Measurements from ENCODE around the gene SH3BP2. TPM values are rescaled to one million over a fixed set of nuclear protein-coding genes. Genes with fewer than 3 reads are reported as not detected.
"Not testable (repeated sequence)": the region's sequence is repeated elsewhere in the genome, so short reads cannot be mapped to it uniquely, and the experiment has no call there.

Gene SH3BP2
- total RNA-seq, 2 donors from 2014 or later: 20.1 to 25.2 TPM

DNA sequence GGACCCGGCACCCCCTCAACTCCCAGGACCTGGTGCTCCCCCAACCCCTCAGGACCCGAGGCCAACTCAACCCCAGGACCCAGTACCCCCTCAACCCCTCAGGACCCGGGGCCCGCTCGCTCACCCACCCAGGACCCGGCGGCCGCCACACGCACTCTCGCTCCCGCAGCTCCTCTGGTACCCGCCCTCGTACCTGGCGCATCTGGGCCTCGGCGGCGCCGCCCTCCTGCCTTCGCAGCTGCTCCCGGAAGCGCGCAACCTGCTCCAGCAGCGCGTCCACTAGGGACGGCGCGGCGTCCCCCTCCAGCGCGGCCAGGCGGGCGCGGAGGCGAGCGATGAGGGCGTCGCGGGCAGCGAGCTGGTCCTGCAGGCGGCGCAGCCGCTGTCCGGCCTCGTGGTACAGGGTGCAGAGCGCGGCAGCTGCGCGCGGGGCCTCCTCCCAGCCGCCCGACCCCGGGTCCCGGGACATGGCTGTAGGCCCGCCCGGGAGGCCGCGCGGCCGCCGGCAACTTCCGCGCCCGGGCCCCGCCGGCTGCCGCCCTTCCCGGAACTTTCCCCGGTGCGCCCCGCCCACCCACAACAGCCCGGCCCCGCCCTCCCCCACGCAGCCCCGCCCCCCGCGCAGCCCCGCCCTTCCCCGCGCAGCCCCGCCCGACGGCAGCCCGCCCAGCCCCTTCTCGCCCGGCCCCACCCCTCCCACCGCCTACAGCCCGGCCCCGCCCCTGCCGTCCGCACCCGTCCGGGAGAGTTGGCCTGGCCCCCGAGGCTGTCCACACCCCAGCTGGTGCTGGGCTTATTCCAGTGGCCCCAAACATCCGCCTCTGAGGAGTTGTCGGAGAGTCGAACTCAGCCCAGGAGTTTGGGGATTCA, 36.8 kb upstream of the SH3BP2 start, which contains the start of gene TNIP2:
TNIP2 (minus strand) TSS at position 516 of the 870 bp plus-strand sequence; CDS start at position 469, 47 bp downstream.
- peak; percentile 91 for DNase-seq (ENCODE audit: low spot score)
- Histone ChIP-seq H3K9me3 (no peaks in the 10 kb centered on the region), H3K36me3 (no peaks in the 10 kb centered on the region), H3K27me3 (no peaks in the 10 kb centered on the region), H3K4me3 (peak within 1 kb of the TSS; percentile 64 to 86), H3K4me1 (peaks cover 0 to 28% of the 10 kb centered on the region in 2 donors), H3K27ac (peak within 1 kb of the TSS; percentile 79 to 83)
- TF ChIP-seq, protein P1, sequence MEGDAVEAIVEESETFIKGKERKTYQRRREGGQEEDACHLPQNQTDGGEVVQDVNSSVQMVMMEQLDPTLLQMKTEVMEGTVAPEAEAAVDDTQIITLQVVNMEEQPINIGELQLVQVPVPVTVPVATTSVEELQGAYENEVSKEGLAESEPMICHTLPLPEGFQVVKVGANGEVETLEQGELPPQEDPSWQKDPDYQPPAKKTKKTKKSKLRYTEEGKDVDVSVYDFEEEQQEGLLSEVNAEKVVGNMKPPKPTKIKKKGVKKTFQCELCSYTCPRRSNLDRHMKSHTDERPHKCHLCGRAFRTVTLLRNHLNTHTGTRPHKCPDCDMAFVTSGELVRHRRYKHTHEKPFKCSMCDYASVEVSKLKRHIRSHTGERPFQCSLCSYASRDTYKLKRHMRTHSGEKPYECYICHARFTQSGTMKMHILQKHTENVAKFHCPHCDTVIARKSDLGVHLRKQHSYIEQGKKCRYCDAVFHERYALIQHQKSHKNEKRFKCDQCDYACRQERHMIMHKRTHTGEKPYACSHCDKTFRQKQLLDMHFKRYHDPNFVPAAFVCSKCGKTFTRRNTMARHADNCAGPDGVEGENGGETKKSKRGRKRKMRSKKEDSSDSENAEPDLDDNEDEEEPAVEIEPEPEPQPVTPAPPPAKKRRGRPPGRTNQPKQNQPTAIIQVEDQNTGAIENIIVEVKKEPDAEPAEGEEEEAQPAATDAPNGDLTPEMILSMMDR (IDR thresholded peaks at IDR 0.05): peak in 1 of 2 donors; percentile 57

DNA sequence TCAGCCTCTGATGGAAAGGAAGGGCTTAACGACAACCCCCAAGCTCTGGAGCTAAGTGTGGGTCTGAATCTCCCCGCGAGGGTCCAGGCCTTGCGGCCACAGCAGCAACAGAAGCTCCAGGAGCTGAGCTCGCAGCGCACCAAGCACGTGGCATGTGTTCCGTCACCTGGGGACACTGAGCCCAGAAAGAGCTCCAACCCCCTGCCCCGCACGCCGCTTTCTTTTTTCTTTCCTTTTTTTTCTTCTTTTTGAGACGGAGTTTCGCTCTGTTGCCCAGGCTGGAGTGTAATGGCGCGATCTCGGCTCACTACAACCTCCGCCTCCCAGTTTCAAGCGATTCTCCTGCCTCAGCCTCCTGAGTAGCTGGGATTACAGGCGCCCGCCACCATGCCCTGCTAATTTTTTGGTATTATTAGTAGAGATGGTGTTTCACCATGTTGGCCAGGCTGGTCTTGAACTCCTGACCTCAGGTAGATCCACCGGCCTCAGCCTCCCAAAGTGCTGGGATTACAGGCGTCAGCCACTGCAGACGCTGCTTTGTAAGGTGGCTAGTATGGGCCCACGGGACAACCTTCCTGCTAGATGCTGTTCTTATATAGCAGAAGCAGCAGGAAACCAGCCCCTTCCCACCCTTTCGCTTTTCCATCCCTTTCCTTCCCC, 36.1 kb upstream of the SH3BP2 start:
- H3K27ac ChIP-seq: peak overlapping the region; percentile 65 to 77
- peak overlapping the region; percentile 31 to 86 for H3K4me3 ChIP-seq
- no peaks in the 10 kb centered on the region for H3K9me3 ChIP-seq
- H3K36me3 ChIP-seq: no peaks in the 10 kb centered on the region
- H3K27me3 ChIP-seq: no peaks in the 10 kb centered on the region
- TF ChIP-seq, protein P1 (IDR thresholded peaks at IDR 0.05): no peak
- H3K4me1 ChIP-seq: peaks cover 0 to 20% of the 10 kb centered on the region in 2 donors
- DNase-seq (ENCODE audit: low spot score): no peak

DNA sequence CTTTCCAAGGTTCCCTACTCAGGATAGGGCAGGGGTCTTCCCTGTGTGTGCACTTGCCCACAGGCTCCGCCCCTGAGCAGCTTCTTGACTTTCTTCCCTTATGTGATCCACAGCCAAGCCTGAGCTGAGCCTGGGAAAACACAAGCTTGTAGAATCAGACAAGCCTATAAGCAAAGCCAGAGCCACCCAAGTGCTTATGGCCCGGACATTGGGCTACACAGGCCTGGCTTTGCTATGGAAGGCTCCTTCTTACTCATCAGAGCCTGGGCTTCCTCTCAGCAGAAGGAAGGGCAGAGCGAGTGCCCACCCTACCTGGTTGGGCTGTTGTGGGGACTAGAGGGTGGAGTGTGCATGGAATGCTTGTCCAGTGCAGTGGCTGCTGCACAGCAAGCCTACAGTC, 35.5 kb upstream of the SH3BP2 start:
- Histone ChIP-seq H3K27ac (no peak overlapping the region), H3K4me3 (no peak overlapping the region), H3K9me3 (no peaks in the 10 kb centered on the region), H3K4me1 (peaks cover 0 to 20% of the 10 kb centered on the region in 2 donors), H3K27me3 (no peaks in the 10 kb centered on the region), H3K36me3 (no peaks in the 10 kb centered on the region)
- TF ChIP-seq, protein P1 (IDR thresholded peaks at IDR 0.05): no peak
- DNase-seq (ENCODE audit: low spot score): no peak

DNA sequence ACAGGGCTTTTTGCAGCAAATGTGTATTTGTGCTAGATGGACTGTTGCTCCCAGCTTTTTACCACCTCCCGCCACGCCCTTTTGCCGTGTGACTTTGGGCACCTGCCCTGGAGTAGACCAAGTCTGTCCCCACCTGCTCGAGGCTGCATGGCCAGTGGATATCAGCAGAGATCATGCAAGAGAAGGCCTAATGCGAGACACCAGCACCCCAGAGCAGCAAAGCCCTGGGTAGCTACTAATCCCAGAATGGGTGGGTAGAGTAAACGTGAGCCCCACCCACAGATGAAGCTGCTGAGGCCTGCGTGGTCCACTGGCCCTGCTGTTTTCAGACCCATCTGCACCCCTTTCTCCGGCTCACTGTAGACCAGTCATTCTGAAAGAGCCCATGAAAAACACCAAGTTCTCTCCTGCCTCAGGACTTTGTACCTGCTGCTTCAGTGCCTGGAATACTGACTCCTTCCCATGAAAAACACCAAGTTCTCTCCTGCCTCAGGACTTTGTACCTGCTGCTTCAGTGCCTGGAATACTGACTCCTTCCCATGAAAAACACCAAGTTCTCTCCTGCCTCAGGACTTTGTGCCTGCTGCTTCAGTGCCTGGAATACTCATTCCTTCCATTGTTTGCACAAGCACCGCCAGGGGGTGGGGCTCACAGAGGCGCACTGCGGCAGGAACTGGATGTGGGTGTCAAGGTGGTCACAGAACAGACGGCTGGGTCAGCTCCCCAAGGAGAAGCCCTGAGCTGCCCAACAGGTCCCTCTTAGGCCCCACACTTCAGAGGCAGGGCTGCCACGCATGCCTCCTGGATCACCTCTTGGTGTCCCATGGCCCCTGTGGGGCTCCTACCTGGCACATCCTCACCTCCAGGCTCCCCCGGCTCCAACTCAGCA, 31.6 kb upstream of the SH3BP2 start:
- Histone ChIP-seq H3K9me3 (no peaks in the 10 kb centered on the region), H3K36me3 (no peaks in the 10 kb centered on the region), H3K4me1 (peaks cover 0 to 11% of the 10 kb centered on the region in 2 donors), H3K4me3 (no peak overlapping the region), H3K27me3 (no peaks in the 10 kb centered on the region), H3K27ac (no peak overlapping the region)
- DNase-seq (ENCODE audit: low spot score): no peak
- TF ChIP-seq, protein P1 (IDR thresholded peaks at IDR 0.05): no peak

DNA sequence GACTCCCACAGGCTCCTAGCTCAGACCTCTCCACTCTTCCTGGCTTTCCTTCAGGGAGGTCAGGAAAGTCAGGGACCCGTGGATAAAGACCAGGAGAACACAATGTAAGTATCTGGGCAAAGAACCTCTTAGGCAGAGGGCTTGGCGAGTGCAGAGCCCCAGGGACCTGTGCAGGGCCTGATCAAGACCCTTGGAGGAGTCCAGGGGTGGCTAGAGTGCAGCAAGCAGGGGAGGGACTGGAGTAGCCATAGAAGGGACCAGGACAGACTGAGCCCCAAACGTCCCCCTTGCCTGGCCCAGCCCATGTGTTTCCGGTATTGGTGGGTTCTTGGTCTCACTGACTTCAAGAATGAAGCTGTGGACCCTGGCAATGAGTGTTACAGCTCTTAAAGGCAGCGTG, 30.8 kb upstream of the SH3BP2 start:
- no peak for DNase-seq (ENCODE audit: low spot score)
- Histone ChIP-seq H3K27me3 (no peaks in the 10 kb centered on the region), H3K4me1 (peaks cover 0 to 4% of the 10 kb centered on the region in 2 donors), H3K36me3 (no peaks in the 10 kb centered on the region), H3K9me3 (no peaks in the 10 kb centered on the region), H3K4me3 (no peak overlapping the region), H3K27ac (no peak overlapping the region)
- TF ChIP-seq, protein P1 (IDR thresholded peaks at IDR 0.05): no peak

DNA sequence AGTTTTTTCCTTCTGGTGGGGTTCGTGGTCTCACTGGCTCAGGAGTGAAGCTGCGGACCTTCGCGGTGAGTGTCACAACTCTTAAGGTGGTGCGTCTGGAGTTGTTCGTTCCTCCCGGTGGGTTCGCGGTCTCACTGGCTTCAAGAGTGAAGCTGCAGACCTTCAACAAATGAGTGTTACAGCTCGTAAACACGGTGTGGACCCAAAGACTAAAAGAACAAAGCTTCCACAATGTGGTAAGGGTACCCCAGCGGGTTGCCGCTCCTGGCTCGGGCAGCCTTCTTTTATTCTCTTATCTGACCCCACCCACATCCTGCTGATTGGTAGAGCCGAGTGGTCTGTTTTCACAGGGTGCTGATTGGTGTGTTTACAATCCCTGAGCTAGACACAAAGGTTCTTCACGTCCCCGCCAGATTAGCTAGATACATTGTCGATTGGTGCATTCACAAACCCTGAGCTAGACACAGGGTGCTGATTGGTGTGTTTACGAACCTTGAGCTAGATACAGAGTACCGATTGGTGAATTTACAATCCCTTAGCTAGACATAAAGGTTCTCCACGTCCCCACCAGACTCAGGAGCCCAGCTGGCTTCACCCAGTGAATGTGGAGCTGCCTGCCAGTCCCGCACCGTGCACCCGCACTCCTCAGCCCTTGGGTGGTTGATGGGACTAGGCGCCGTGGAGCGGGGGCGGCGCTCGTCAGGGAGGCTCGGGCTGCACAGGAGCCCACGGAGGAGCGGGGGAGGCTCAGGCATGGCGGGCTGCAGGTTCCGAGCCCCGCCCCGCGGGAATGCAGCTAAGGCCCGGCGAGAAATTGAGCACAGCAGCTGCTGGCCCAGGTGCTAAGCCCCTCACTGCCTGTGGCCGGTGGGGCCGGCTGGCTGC, 30.2 kb upstream of the SH3BP2 start:
- not testable (repeated sequence) for H3K4me3 ChIP-seq; H3K27ac ChIP-seq; H3K27me3 ChIP-seq; H3K36me3 ChIP-seq; H3K9me3 ChIP-seq; DNase-seq (ENCODE audit: low spot score)
- peaks cover 0 to 10% of the 10 kb centered on the region in 2 donors for H3K4me1 ChIP-seq

Measured in right atrium auricular region (tissue), 2 donors.